SJCRH30 (cell line): ENCODE data around the gene TGFBR2. TPM values are rescaled to one million over a fixed set of nuclear protein-coding genes. Genes with fewer than 3 reads are reported as not detected.
"Not testable (repeated sequence)": the region's sequence is repeated elsewhere in the genome, so short reads cannot be mapped to it uniquely, and the experiment has no call there.

Experiments
- DNase-seq, 2 experiments: peaks; one replicate each; pipeline ENCODE4 v3.0.0-alpha.2; 2015 to 2020
- H3K27ac ChIP-seq: fragments of 250-450 bp; sonication (Bioruptor Pico); 2 replicates; pipeline ENCODE4 v1.5.1; 2020; ENCODE audit warnings: mild to moderate bottlenecking, moderate library complexity
- H3K27me3 ChIP-seq: fragments of 250-450 bp; sonication (Bioruptor Pico); 2 replicates; pipeline ENCODE4 v1.5.1; 2020; ENCODE audit warnings: mild to moderate bottlenecking, moderate library complexity
- H3K36me3 ChIP-seq: fragments of 250-450 bp; sonication (Bioruptor Pico); 2 replicates; pipeline ENCODE4 v1.5.1; 2020; ENCODE audit warnings: mild to moderate bottlenecking, moderate library complexity
- H3K4me1 ChIP-seq: fragments of 250-450 bp; sonication (Bioruptor Pico); 2 replicates; pipeline ENCODE4 v1.5.1; 2020; ENCODE audit warnings: mild to moderate bottlenecking, moderate library complexity
- H3K4me3 ChIP-seq: fragments of 250-450 bp; sonication (Bioruptor Pico); 2 replicates; pipeline ENCODE4 v1.5.1; 2020; ENCODE audit warnings: mild to moderate bottlenecking, moderate library complexity
- H3K9me3 ChIP-seq: fragments of 250-450 bp; sonication (Bioruptor Pico); replicated peaks from 2 replicates; pipeline ENCODE4 v1.5.1; 2020; ENCODE audit warnings: mild to moderate bottlenecking, moderate library complexity
- total RNA-seq: library from RNA; depleted of rRNA; stranded (reverse); fragments of >200 nt; shearing (Covaris generic); gene quantifications from 2 replicates; pipeline ENCODE4 v1.2.3, GENCODE V29; 2014

Gene TGFBR2
- total RNA-seq, 1 experiment from 2014 or later = 17.8 TPM

DNA sequence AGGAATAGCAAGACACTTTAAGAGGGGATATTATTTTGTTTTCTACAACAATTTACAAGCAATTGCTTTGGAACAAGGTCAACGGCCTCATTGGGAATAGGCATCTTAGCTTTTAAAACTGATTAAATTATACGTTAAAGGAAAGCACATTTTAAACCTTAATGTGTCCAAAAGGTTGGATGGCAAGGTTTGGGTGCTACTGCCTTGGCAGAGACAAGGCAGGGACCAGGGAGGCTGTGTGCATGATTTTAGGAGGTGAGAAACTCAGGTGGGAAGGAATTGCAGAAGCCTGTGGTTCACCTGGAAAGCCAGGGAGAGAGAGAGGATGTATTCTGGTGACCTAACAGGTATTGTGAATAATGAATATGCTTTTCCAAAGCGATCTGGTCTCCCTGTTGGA is 54.3 kb downstream of the TGFBR2 start:
- no peak for DNase-seq
- peak overlapping the region; percentile 94; the same call in 1 of the 2 replicates for H3K27ac ChIP-seq
- H3K36me3 ChIP-seq = peaks cover 15% of the 10 kb centered on the region
- peaks cover 29% of the 10 kb centered on the region for H3K4me1 ChIP-seq
- no peaks in the 10 kb centered on the region for H3K9me3 ChIP-seq
- H3K4me3 ChIP-seq = no peak overlapping the region
- H3K27me3 ChIP-seq = no peaks in the 10 kb centered on the region

- no peak for DNase-seq
- Histone ChIP-seq H3K27me3 (no peaks in the 10 kb centered on the region), H3K27ac (no peak overlapping the region), H3K9me3 (no peaks in the 10 kb centered on the region), H3K4me1 (peaks cover 29% of the 10 kb centered on the region), H3K4me3 (no peak overlapping the region), H3K36me3 (peaks cover 9% of the 10 kb centered on the region)
Observed at GRCh38 chr3:30661098-30661873, 54.9 kb downstream of the TGFBR2 start.

- Histone ChIP-seq H3K4me3 (no peak overlapping the region), H3K27me3 (no peaks in the 10 kb centered on the region), H3K36me3 (peaks cover 9% of the 10 kb centered on the region; the same call in 1 of the 2 replicates), H3K4me1 (peaks cover 33% of the 10 kb centered on the region), H3K9me3 (no peaks in the 10 kb centered on the region), H3K27ac (no peak overlapping the region)
- no peak for DNase-seq
Observed at GRCh38 chr3:30662836-30663235, 56.4 kb downstream of the TGFBR2 start.

GRCh38 chr3:30663533-30664241 is 57.3 kb downstream of the TGFBR2 start:
- no peaks in the 10 kb centered on the region for H3K27me3 ChIP-seq
- H3K4me3 ChIP-seq = no peak overlapping the region
- no peaks in the 10 kb centered on the region for H3K9me3 ChIP-seq
- no peak for DNase-seq
- H3K36me3 ChIP-seq = peaks cover 10% of the 10 kb centered on the region
- no peak overlapping the region for H3K27ac ChIP-seq
- H3K4me1 ChIP-seq = peaks cover 27% of the 10 kb centered on the region

- H3K27ac ChIP-seq = no peak overlapping the region
- H3K9me3 ChIP-seq = no peaks in the 10 kb centered on the region
- H3K4me3 ChIP-seq = no peak overlapping the region
- no peak for DNase-seq
- H3K4me1 ChIP-seq = peaks cover 19% of the 10 kb centered on the region
- no peaks in the 10 kb centered on the region for H3K27me3 ChIP-seq
- peaks cover 10% of the 10 kb centered on the region for H3K36me3 ChIP-seq
Observed at GRCh38 chr3:30664459-30664858, 58.1 kb downstream of the TGFBR2 start.

DNA sequence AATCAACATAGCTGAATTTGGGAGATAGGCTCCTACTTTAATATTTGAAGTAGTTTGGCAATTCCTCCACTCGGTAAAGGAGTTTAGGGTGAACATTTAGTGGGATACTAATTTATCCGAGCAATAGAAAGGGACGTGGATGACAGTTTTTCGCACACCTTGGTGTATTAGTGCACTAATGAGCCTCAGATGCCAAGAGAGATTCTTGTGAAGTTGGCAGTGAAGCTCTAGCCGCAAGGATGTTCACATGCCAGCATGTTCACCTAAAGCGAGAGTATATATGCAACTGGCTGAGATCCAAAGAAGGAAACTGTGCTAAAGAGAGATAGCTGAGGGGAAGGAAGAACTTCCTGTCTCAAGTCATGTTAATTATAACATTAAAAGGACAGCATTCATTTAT is 58.5 kb downstream of the TGFBR2 start:
- Histone ChIP-seq H3K36me3 (peaks cover 12% of the 10 kb centered on the region), H3K27ac (no peak overlapping the region), H3K9me3 (no peaks in the 10 kb centered on the region), H3K4me1 (peaks cover 15% of the 10 kb centered on the region), H3K4me3 (no peak overlapping the region), H3K27me3 (no peaks in the 10 kb centered on the region)
- DNase-seq = no peak

DNA sequence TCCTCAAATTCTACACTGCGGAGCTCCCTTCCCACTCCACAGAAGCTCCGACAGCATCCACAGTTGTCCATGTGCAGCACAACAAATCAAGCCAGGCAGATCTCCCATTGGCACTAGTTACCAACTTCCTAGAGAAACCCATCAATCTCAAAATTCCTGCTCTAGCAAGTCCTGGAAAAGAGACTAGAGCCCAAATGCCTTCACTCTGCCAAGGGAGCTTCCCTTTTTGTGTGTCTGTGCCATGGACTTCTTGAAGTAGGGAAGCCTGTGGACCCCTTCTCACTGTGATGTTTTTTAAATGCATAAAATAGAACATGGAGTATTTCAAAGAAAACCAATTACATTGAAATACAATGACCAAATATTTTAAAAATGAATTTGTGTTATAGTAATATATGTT is 59.1 kb downstream of the TGFBR2 start:
- no peaks in the 10 kb centered on the region for H3K27me3 ChIP-seq
- no peak overlapping the region for H3K27ac ChIP-seq
- peaks cover 8% of the 10 kb centered on the region for H3K4me1 ChIP-seq
- DNase-seq = no peak
- H3K9me3 ChIP-seq = no peaks in the 10 kb centered on the region
- H3K4me3 ChIP-seq = no peak overlapping the region
- peaks cover 10% of the 10 kb centered on the region for H3K36me3 ChIP-seq

- DNase-seq = no peak
- Histone ChIP-seq H3K36me3 (peaks cover 7% of the 10 kb centered on the region), H3K27ac (no peak overlapping the region), H3K4me3 (no peak overlapping the region), H3K27me3 (no peaks in the 10 kb centered on the region), H3K9me3 (no peaks in the 10 kb centered on the region), H3K4me1 (peaks cover 7% of the 10 kb centered on the region)
Observed at GRCh38 chr3:30666572-30667279, 60.3 kb downstream of the TGFBR2 start.

DNA sequence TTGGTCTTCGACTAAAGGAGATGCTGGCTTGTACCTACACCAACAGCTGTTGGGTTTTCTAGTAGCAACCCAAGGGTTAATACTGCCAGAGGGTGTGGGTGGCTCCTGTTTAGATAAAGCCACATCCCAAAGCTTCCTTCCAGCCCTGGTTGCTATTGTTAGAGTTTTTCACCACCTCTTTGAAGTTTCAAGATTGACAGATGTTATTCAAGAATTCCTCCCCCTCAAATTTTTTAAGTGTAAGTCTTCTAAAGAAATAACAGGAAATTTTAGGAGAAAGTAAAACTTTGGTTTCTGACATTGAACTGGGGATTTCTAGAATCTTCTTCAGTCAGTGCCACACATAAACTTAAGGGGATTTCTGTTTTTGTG is 60.9 kb downstream of the TGFBR2 start:
- peak; percentile 39 to 60 for DNase-seq
- no peaks in the 10 kb centered on the region for H3K27me3 ChIP-seq
- peaks cover 7% of the 10 kb centered on the region for H3K36me3 ChIP-seq
- H3K27ac ChIP-seq = no peak overlapping the region
- no peak overlapping the region for H3K4me3 ChIP-seq
- peaks cover 7% of the 10 kb centered on the region for H3K4me1 ChIP-seq
- no peaks in the 10 kb centered on the region for H3K9me3 ChIP-seq

- H3K36me3 ChIP-seq = peaks cover 7% of the 10 kb centered on the region
Observed at GRCh38 chr3:30668051-30668609, 61.7 kb downstream of the TGFBR2 start.

DNA sequence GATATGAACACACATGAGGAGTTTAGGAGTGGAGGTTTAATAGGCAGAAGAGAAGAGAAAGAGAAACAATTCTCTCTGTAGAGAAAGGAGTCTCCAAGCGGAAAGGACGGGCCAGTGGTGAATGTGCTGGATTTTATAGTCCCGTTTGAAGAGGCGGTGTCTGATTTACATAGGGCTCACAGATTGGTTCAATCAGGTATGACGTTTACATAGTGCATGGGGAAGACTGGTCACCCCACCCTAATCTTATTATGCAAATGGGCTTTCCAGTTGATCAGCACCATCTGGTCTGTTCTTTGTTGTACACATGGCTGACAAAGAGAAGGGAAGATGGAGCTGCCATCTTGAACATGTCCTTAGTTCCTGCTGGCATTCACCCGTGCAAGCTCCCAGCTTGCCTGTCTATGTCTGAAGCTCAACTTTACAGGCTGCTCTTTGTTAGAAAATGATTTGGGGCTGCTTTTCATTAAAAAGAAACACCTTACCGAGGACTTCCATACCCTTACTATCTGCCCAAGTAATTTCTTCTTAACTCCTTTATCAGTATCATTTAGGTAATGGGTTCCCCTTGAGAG is 63.0 kb downstream of the TGFBR2 start:
- not testable (repeated sequence) for H3K27me3 ChIP-seq, H3K4me3 ChIP-seq, H3K27ac ChIP-seq, H3K4me1 ChIP-seq, DNase-seq, H3K9me3 ChIP-seq
- peaks cover 14% of the 10 kb centered on the region for H3K36me3 ChIP-seq

More at GRCh38 chr3:30668051-30668609, 61.7 kb downstream of the TGFBR2 start:
- H3K27ac ChIP-seq = no peak overlapping the region
- H3K9me3 ChIP-seq = no peaks in the 10 kb centered on the region
- DNase-seq = no peak
- peaks cover 7% of the 10 kb centered on the region for H3K4me1 ChIP-seq
- H3K27me3 ChIP-seq = no peaks in the 10 kb centered on the region
- no peak overlapping the region for H3K4me3 ChIP-seq

DNA sequence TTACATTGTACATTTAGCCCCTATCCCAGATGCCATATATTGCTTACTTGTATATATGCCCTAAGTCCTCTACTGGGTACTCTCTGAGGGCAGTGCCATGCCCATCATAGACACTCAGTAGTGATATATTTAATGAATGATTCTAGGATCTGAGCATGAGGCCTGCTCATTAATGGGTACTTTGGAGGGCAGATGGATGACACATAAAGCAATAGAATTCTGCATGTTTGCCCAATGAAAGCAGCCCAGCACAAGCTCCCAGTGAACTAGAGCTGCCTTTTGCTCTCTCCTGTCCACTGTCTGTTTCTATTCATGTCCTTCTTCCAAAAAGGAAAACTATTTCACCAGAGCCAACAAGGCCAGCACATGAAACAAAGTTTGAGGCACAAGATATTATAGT is 63.9 kb downstream of the TGFBR2 start:
- Histone ChIP-seq H3K9me3 (no peaks in the 10 kb centered on the region), H3K36me3 (peaks cover 14% of the 10 kb centered on the region)

DNA sequence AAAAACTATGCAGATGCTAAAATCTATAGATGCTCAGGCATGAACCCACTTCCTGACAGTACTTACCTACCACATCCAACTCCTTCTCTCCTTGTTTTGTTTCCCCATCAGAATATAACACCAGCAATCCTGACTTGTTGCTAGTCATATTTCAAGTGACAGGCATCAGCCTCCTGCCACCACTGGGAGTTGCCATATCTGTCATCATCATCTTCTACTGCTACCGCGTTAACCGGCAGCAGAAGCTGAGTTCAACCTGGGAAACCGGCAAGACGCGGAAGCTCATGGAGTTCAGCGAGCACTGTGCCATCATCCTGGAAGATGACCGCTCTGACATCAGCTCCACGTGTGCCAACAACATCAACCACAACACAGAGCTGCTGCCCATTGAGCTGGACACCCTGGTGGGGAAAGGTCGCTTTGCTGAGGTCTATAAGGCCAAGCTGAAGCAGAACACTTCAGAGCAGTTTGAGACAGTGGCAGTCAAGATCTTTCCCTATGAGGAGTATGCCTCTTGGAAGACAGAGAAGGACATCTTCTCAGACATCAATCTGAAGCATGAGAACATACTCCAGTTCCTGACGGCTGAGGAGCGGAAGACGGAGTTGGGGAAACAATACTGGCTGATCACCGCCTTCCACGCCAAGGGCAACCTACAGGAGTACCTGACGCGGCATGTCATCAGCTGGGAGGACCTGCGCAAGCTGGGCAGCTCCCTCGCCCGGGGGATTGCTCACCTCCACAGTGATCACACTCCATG is 65.3 kb downstream of the TGFBR2 start:
- Histone ChIP-seq H3K4me3 (no peak overlapping the region), H3K9me3 (no peaks in the 10 kb centered on the region), H3K36me3 (peaks cover 14% of the 10 kb centered on the region), H3K4me1 (peaks cover 7% of the 10 kb centered on the region), H3K27ac (no peak overlapping the region), H3K27me3 (no peaks in the 10 kb centered on the region)
- DNase-seq = no peak

More for the DNA sequence above, 63.9 kb downstream of the TGFBR2 start:
- Histone ChIP-seq H3K27me3 (no peaks in the 10 kb centered on the region), H3K4me3 (no peak overlapping the region), H3K4me1 (peaks cover 7% of the 10 kb centered on the region), H3K27ac (no peak overlapping the region)
- DNase-seq = no peak

- H3K4me3 ChIP-seq = no peak overlapping the region
- peaks cover 2% of the 10 kb centered on the region for H3K4me1 ChIP-seq
- H3K36me3 ChIP-seq = peaks cover 15% of the 10 kb centered on the region
- DNase-seq = no peak
- H3K27me3 ChIP-seq = no peaks in the 10 kb centered on the region
- H3K9me3 ChIP-seq = no peaks in the 10 kb centered on the region
- H3K27ac ChIP-seq = no peak overlapping the region
Observed at GRCh38 chr3:30672287-30672735, 65.9 kb downstream of the TGFBR2 start.
